Measurements from ENCODE around the gene PPP1R11.

The PPP1R11 gene

DNA sequence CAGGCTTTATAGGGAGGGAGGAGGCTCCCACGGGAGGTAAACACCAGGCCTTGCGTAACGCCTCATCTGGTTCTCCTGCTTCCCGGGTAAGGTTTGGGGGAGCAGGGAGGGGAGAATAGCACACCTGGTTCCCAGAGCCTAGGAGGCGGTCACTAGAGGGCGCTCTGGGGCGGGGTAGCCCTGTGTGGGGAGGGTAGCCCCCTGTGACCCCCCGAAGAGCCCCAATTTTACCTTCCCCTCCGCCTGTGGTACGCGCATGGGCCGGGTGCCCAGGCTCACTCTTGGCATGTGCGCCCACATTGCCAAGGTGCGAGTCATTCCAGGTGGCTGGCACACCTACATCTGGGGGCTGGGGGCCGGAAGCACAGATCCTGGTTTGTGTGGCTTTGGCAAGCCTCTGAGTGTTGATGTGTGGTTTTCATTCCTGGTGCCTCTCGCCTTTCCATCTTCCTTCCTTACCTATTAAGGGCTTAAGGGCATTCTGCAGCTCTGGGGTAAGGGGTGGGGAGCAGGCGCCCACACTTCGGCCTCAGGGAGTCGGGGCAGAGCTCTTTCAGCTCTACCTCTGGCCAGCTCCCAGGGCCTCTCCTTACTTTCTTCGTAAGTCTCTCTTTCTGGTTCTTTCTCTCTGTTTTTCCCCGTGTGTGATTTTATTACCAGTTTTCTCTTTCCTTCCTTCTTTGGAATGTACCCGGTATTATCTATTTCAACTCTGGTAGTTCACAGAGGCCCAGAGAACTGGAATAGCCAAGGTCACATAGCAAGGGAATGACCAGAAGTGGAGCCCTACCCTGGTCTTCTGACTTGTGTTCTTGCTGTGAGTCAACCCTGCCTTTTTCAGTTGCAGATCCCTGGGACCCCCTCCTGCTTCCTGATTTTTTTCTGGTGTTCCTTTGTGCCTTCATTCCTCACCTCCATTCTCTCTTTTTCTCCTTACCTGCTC is 9.1 kb downstream of the PPP1R11 start:
- H3K4me3 ChIP-seq (ENCODE audit: low read length), result no peak overlapping the region
- no peaks in the 10 kb centered on the region for H3K9me3 ChIP-seq (replicated peaks; ENCODE audit: low read length)
- H3K27me3 ChIP-seq (ENCODE audit: control insufficient read depth, insufficient read depth, low read length), result peaks cover 89% of the 10 kb centered on the region
- H3K4me2 ChIP-seq (ENCODE audit: low read length), result no peak overlapping the region
- no peaks in the 10 kb centered on the region for H3K36me3 ChIP-seq (ENCODE audit: insufficient read depth, low read length)
- H3K4me1 ChIP-seq (ENCODE audit: control insufficient read depth, insufficient read depth, low read length), result peaks cover 10% of the 10 kb centered on the region
- H3K9ac ChIP-seq (ENCODE audit: low read depth, low read length), result no peak overlapping the region

DNA sequence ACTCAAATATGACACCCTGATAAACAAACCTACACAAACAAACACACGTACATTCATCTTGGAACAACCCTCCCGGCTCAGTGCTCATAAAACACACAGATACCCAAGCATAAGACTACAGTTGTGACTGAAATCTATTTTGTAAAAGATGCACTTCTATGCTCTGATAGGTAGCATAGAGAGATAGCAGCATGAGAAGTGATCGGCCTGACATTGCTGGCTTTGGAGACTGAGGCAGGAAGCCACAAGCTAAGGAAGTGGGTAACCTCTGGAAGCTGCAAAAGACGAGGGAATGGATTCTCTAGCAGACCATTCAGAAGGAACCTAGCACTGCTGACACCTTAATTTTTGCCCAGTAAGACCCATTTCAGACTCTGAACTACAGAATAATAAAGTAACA is 10.2 kb downstream of the PPP1R11 start:
- Histone ChIP-seq H3K27me3 (ENCODE audit: control insufficient read depth, insufficient read depth, low read length) (peaks cover 80% of the 10 kb centered on the region), H3K4me2 (ENCODE audit: low read length) (no peak overlapping the region), H3K36me3 (ENCODE audit: insufficient read depth, low read length) (no peaks in the 10 kb centered on the region), H3K4me1 (ENCODE audit: control insufficient read depth, insufficient read depth, low read length) (peaks cover 10% of the 10 kb centered on the region), H3K9me3 (replicated peaks; ENCODE audit: low read length) (no peaks in the 10 kb centered on the region), H3K9ac (ENCODE audit: low read depth, low read length) (no peak overlapping the region), H3K4me3 (ENCODE audit: low read length) (no peak overlapping the region)

DNA sequence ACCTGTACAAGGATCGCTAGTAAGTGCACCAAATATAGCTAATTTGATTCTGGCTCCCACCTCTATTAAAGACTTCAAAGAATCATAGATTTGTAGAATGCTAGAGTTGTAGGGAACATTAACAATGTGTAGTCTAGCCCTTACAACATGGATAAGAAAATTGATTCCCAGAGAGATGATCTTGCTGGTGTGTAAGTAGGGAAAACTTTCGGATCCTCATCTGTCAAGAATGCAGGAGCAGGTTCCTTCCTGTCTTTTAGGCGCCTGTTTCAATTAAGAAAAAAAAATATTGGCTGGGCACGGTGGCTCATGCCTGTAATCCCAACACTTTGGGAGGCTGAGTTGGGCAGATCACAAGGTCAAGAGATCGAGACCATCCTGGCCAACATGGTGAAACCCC is 20.9 kb downstream of the PPP1R11 start:
- no peaks in the 10 kb centered on the region for H3K9me3 ChIP-seq (replicated peaks; ENCODE audit: low read length)
- peaks cover 16% of the 10 kb centered on the region for H3K27me3 ChIP-seq (ENCODE audit: control insufficient read depth, insufficient read depth, low read length)
- no peak overlapping the region for H3K9ac ChIP-seq (ENCODE audit: low read depth, low read length)

DNA sequence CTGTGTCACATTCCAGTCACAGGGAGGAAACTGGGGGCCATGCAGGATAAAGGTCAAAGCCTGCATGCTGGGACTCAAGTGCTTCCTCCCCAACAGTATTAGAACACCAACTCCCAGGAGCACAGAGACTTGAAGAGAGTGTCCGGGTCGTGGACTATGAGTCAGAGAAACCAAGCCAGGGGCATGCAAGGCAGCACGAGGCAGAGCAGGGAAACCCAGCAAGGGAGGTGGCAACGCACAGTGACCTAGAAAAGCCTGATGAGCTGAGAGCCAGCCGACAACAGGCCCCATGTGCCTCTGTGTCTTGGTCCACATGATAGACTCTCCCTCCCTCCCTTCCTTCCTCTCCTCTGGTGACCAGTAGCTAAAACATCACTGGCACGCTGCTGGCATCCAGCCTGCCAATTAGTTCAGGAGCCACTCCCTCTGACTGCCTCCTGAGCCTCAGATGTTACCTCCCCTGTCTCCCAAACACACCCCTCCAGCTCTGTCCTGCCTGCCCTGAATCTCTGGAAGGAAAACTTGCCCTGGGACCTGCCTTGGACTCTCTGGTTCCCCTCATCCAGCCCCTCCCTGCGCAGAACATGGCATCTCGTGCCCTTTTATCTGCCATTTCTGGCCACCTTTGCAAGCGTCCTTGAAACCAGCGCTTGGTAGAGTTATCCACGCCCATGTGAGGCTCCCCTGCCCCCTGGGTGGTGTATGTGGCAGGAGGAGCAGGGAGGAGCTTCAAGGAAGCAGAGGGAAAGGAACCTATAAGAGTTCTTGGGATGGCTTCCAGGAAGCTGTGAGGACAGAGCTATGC is 24.8 kb downstream of the PPP1R11 start:
- Histone ChIP-seq H3K36me3 (ENCODE audit: insufficient read depth, low read length) (no peaks in the 10 kb centered on the region), H3K4me3 (ENCODE audit: low read length) (no peak overlapping the region), H3K4me1 (ENCODE audit: control insufficient read depth, insufficient read depth, low read length) (peaks cover 20% of the 10 kb centered on the region), H3K27me3 (ENCODE audit: control insufficient read depth, insufficient read depth, low read length) (peaks cover 49% of the 10 kb centered on the region), H3K4me2 (ENCODE audit: low read length) (peak overlapping the region; percentile 47), H3K9me3 (replicated peaks; ENCODE audit: low read length) (no peaks in the 10 kb centered on the region), H3K9ac (ENCODE audit: low read depth, low read length) (no peak overlapping the region)

More for the DNA sequence above, 20.9 kb downstream of the PPP1R11 start:
- Histone ChIP-seq H3K36me3 (ENCODE audit: insufficient read depth, low read length) (no peaks in the 10 kb centered on the region), H3K4me2 (ENCODE audit: low read length) (no peak overlapping the region), H3K4me1 (ENCODE audit: control insufficient read depth, insufficient read depth, low read length) (peaks cover 13% of the 10 kb centered on the region), H3K4me3 (ENCODE audit: low read length) (no peak overlapping the region)

DNA sequence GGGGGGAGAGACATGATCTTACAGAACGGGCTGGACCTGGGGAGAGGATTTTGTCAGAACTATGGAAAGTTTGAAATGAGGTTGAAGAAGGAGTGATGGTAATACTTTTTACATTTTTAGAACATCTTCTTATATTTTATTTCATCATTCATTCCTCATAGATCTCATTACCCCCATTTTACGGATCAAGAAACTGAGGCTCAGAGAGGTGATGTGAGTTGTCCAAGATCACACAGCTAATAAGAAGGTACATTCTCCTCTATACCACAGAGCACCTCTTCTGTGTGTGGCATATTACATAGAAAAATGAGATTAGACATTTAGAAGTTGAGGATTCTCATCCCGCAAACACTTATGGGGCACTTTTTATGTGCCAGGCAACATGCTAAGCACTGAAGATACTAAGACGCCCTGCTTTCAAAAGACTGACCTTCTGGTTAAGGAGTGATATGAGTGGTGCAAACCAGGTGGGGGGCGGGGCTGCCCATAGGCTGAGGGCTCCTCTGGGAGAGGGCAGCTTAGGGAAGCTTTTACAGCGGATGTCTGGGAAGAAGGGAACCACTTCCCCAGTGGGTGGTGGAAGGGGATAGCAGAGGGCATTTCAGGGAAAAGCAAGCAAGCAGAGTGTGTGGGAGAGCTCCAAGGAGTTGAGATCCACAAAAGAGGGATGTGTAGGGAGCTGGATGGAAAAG is 26.0 kb downstream of the PPP1R11 start:
- Histone ChIP-seq H3K27me3 (ENCODE audit: control insufficient read depth, insufficient read depth, low read length) (peaks cover 57% of the 10 kb centered on the region), H3K4me2 (ENCODE audit: low read length) (no peak overlapping the region), H3K4me3 (ENCODE audit: low read length) (no peak overlapping the region)

DNA sequence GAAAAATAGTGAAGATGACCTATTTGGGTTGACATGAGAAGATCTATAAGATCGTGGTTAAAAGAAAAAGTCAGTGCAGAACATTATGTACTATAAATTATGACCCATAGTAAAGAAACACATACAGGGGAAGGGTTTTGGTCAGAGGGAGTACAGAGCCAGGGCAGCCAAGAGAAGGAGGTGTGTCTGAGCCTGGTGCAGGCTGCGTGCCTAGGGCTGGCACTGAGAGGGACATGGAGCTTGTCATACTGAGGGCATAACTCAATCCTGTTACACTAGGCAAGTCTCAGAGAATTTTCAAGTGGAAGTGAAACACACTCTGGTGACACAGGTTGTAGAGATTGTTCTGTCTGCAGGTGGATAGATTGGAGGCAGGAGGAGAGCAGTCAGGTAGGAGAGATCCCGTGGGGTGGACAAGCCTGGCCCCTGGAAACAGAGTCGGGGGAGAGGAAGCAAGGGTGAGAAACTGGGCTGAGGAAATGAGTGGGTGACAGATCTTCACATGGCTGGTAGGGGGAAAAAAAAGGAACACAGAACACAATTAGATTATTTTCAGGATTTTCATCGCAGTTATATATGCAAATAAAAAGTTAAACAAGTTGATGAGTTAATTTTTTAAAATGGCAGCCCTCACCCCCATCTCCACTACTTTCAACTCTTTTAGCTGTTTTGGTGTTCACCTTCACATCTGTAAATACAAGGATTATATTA is 27.1 kb downstream of the PPP1R11 start:
- no peak overlapping the region for H3K4me2 ChIP-seq (ENCODE audit: low read length)
- H3K27me3 ChIP-seq (ENCODE audit: control insufficient read depth, insufficient read depth, low read length), result peaks cover 63% of the 10 kb centered on the region
- no peak overlapping the region for H3K9ac ChIP-seq (ENCODE audit: low read depth, low read length)
- no peak overlapping the region for H3K4me3 ChIP-seq (ENCODE audit: low read length)
- H3K4me1 ChIP-seq (ENCODE audit: control insufficient read depth, insufficient read depth, low read length), result peaks cover 20% of the 10 kb centered on the region
- no peaks in the 10 kb centered on the region for H3K9me3 ChIP-seq (replicated peaks; ENCODE audit: low read length)
- H3K36me3 ChIP-seq (ENCODE audit: insufficient read depth, low read length), result no peaks in the 10 kb centered on the region

More for the DNA sequence above, 26.0 kb downstream of the PPP1R11 start:
- Histone ChIP-seq H3K9ac (ENCODE audit: low read depth, low read length) (no peak overlapping the region), H3K4me1 (ENCODE audit: control insufficient read depth, insufficient read depth, low read length) (peaks cover 20% of the 10 kb centered on the region), H3K9me3 (replicated peaks; ENCODE audit: low read length) (no peaks in the 10 kb centered on the region), H3K36me3 (ENCODE audit: insufficient read depth, low read length) (no peaks in the 10 kb centered on the region)

DNA sequence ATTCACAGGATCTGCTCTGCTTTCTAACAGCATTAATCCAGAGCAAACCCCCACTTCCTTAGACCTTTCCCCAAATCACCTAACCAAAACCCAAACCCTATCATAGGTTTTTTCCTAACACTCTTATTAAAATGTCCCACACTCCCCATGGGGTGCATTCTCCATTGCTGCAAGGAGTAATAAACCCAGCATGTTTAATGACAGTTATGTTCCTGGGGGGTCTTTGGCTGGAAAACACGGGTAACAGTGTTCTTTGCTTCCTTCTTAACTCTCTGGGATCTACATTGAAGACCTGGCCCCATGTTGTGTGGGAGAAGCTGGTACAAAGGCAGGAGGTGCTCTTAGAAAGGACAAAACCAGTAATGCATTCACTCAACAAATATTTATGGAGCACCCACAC is 29.8 kb downstream of the PPP1R11 start:
- no peak overlapping the region for H3K4me3 ChIP-seq (ENCODE audit: low read length)
- peaks cover 79% of the 10 kb centered on the region for H3K27me3 ChIP-seq (ENCODE audit: control insufficient read depth, insufficient read depth, low read length)
- H3K4me2 ChIP-seq (ENCODE audit: low read length), result no peak overlapping the region

DNA sequence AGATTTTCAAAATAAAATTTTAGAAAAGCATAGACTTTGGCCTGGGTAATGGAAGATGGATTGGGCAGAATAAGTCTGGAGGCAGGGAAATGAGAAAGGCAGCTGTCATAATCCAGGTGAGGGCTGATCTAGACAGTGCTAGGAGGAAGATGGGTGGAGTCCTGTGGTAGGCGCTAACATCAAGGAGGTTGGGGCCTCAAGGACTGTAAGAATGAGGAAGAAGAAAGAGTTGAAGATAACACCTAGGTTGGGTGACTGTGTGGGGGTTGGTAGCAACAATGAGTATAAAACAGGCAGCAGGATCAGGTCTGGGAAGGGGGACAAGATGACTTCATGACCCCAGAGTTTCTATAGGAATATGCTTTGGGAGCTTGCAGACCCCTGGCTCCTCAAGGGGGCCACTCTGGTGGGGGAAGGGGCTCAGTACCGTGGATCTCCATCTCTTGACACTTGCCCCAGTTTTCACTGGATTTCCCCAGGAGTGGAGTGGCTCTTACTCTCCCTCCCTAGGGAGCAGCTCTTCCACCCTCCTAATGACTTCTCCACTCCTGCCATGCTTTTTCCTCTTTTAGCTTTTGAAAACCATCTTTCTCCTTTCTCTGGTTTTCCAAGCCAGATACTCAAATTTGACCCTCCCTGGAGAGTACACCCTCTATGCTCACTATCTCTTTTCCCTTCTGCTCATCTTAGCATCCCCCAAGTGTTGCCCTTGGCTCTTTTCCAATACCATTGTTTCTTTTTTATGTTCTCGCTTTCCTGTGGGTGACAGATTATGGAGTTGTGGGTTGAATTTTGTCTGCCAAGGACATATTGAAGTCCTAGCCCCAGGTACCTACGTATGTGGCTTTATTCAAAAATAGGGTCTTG is 31.1 kb downstream of the PPP1R11 start:
- Histone ChIP-seq H3K4me2 (ENCODE audit: low read length) (no peak overlapping the region), H3K9me3 (replicated peaks; ENCODE audit: low read length) (no peaks in the 10 kb centered on the region), H3K9ac (ENCODE audit: low read depth, low read length) (no peak overlapping the region), H3K36me3 (ENCODE audit: insufficient read depth, low read length) (no peaks in the 10 kb centered on the region), H3K27me3 (ENCODE audit: control insufficient read depth, insufficient read depth, low read length) (peaks cover 75% of the 10 kb centered on the region), H3K4me3 (ENCODE audit: low read length) (no peak overlapping the region), H3K4me1 (ENCODE audit: control insufficient read depth, insufficient read depth, low read length) (peaks cover 33% of the 10 kb centered on the region)

More for the DNA sequence above, 29.8 kb downstream of the PPP1R11 start:
- H3K9me3 ChIP-seq (replicated peaks; ENCODE audit: low read length), result no peaks in the 10 kb centered on the region
- no peaks in the 10 kb centered on the region for H3K36me3 ChIP-seq (ENCODE audit: insufficient read depth, low read length)
- H3K4me1 ChIP-seq (ENCODE audit: control insufficient read depth, insufficient read depth, low read length), result peaks cover 28% of the 10 kb centered on the region
- no peak overlapping the region for H3K9ac ChIP-seq (ENCODE audit: low read depth, low read length)

DNA sequence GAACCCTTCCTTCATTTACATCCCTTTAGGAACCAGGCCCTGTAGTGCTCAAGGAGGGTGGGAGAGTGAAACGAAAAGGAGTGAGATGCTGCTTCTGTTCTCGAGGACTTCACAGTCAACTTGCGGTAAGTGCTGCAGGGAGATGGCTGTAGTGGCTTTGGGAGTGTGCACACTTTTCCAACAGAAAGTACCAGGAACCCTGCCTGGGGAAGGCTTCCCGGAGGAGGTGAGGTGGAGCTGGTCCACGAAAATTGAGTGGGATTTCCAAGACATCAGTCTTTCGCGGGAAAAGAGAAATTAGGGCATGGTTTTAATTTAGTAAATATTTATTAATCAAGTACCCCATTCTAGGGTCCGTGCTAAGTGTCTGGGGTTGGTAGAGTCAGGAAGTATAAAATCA is 33.2 kb downstream of the PPP1R11 start:
- Histone ChIP-seq H3K4me3 (ENCODE audit: low read length) (no peak overlapping the region), H3K9me3 (replicated peaks; ENCODE audit: low read length) (no peaks in the 10 kb centered on the region), H3K4me2 (ENCODE audit: low read length) (peak overlapping the region; percentile 83), H3K27me3 (ENCODE audit: control insufficient read depth, insufficient read depth, low read length) (peaks cover 75% of the 10 kb centered on the region), H3K4me1 (ENCODE audit: control insufficient read depth, insufficient read depth, low read length) (peaks cover 38% of the 10 kb centered on the region), H3K36me3 (ENCODE audit: insufficient read depth, low read length) (no peaks in the 10 kb centered on the region), H3K9ac (ENCODE audit: low read depth, low read length) (no peak overlapping the region)
